ENCODE measurements around the gene MRPL51.

MRPL51 gene

GRCh38 chr12:6535960-6536847 lies 43.1 kb upstream of the MRPL51 start:
- no peaks in the 10 kb centered on the region for H3K9me3 ChIP-seq
- H3K4me3 ChIP-seq (ENCODE audit: low read depth in 1 of 2, low read length in 1 of 2) = peak overlapping the region; percentile 72 to 96
- peaks cover 55% of the 10 kb centered on the region for H3K36me3 ChIP-seq
- TF ChIP-seq CTCF (IDR thresholded peaks at IDR 0.05) = no peak
- H3K27ac ChIP-seq = peak overlapping the region; percentile 97
- H3K27me3 ChIP-seq = no peaks in the 10 kb centered on the region
- H3K4me1 ChIP-seq (ENCODE audit: control insufficient read depth in 1 of 2, insufficient read depth in 1 of 2, low read depth in 1 of 2, low read length in 1 of 2) = peaks cover 82 to 85% of the 10 kb centered on the region in 2 experiments

- Histone ChIP-seq H3K27me3 (no peaks in the 10 kb centered on the region), H3K9me3 (no peaks in the 10 kb centered on the region), H3K4me1 (ENCODE audit: control insufficient read depth in 1 of 2, insufficient read depth in 1 of 2, low read depth in 1 of 2, low read length in 1 of 2) (peaks cover 77 to 79% of the 10 kb centered on the region in 2 experiments), H3K27ac (peak overlapping the region; percentile 97), H3K4me3 (ENCODE audit: low read depth in 1 of 2, low read length in 1 of 2) (peak overlapping the region; percentile 72 to 96), H3K36me3 (peaks cover 57% of the 10 kb centered on the region)
- no peak for TF ChIP-seq CTCF (IDR thresholded peaks at IDR 0.05)
Measured at GRCh38 chr12:6535697-6535946, 42.6 kb upstream of the MRPL51 start.

GRCh38 chr12:6534945-6535696 lies 42.1 kb upstream of the MRPL51 start:
- Histone ChIP-seq H3K36me3 (peaks cover 57% of the 10 kb centered on the region), H3K27ac (peak overlapping the region; percentile 97), H3K4me3 (ENCODE audit: low read depth in 1 of 2, low read length in 1 of 2) (peak overlapping the region; percentile 72 to 96), H3K4me1 (ENCODE audit: control insufficient read depth in 1 of 2, insufficient read depth in 1 of 2, low read depth in 1 of 2, low read length in 1 of 2) (peaks cover 72 to 74% of the 10 kb centered on the region in 2 experiments), H3K27me3 (no peaks in the 10 kb centered on the region), H3K9me3 (no peaks in the 10 kb centered on the region)
- no peak for TF ChIP-seq CTCF (IDR thresholded peaks at IDR 0.05)

GRCh38 chr12:6534695-6534944 lies 41.6 kb upstream of the MRPL51 start:
- Histone ChIP-seq H3K27ac (peak overlapping the region; percentile 97), H3K4me1 (ENCODE audit: control insufficient read depth in 1 of 2, insufficient read depth in 1 of 2, low read depth in 1 of 2, low read length in 1 of 2) (peaks cover 67 to 71% of the 10 kb centered on the region in 2 experiments)

More at GRCh38 chr12:6534695-6534944, 41.6 kb upstream of the MRPL51 start:
- H3K36me3 ChIP-seq = peaks cover 57% of the 10 kb centered on the region
- H3K27me3 ChIP-seq = no peaks in the 10 kb centered on the region
- H3K4me3 ChIP-seq (ENCODE audit: low read depth in 1 of 2, low read length in 1 of 2) = peak overlapping the region; percentile 72 to 96
- H3K9me3 ChIP-seq = no peaks in the 10 kb centered on the region
- no peak for TF ChIP-seq CTCF (IDR thresholded peaks at IDR 0.05)
